Measurements from ENCODE around the gene NMS. TPM values are rescaled to one million over a fixed set of nuclear protein-coding genes. Genes with fewer than 3 reads are reported as not detected.

Gene NMS
- total RNA-seq, 4 donors from 2014 or later, result not detected

- TF ChIP-seq CTCF (IDR thresholded peaks at IDR 0.05), result no peak
- no peak for TF ChIP-seq POLR2AphosphoS5 (IDR thresholded peaks at IDR 0.05)
- no peak for TF ChIP-seq EP300 (IDR thresholded peaks at IDR 0.05)
- TF ChIP-seq POLR2A (IDR thresholded peaks at IDR 0.05; ENCODE audit: low read depth), result no peak
- H3K27me3 ChIP-seq, result no peaks in the 10 kb centered on the region
- DNase-seq (ENCODE audit: extremely low spot score), result peak; percentile 66
- H3K9me3 ChIP-seq, result no peaks in the 10 kb centered on the region
- no peaks in the 10 kb centered on the region for H3K36me3 ChIP-seq
- no peak overlapping the region for H3K4me3 ChIP-seq
- H3K4me1 ChIP-seq, result peaks cover 0 to 17% (median 16%) of the 10 kb centered on the region in 4 donors
- WGBS, result 57% methylated on average over 4 of the region's 4 CpGs
- peak overlapping the region; percentile 60 to 69 (median 64) for H3K27ac ChIP-seq (replicated peaks in 1 of 4)
- intact Hi-C loops (cut with DNase I), result loop anchor here (5.0 kb wide), 1 partner anchor 177 kb away; no protein-coding TSS in a partner anchor
Observed at GRCh38 chr2:100425107-100425506, 45.2 kb upstream of the NMS start.

GRCh38 chr2:100425573-100426383, 44.5 kb upstream of the NMS start:
- H3K27ac ChIP-seq (replicated peaks in 1 of 4), result peak overlapping the region; percentile 34 to 69 (median 64)
- intact Hi-C loops (cut with DNase I), result loop anchor here (5.0 kb wide), 1 partner anchor 177 kb away; no protein-coding TSS in a partner anchor
- H3K4me1 ChIP-seq, result peaks cover 0 to 17% (median 16%) of the 10 kb centered on the region in 4 donors
- no peaks in the 10 kb centered on the region for H3K36me3 ChIP-seq
- H3K9me3 ChIP-seq, result peaks cover 0 to 4% (median 0%) of the 10 kb centered on the region in 4 donors
- WGBS, result 82% methylated on average over 15 of the region's 15 CpGs
- DNase-seq (ENCODE audit: extremely low spot score), result peak; percentile 60
- H3K27me3 ChIP-seq, result no peaks in the 10 kb centered on the region
- H3K4me3 ChIP-seq, result no peak overlapping the region
- TF ChIP-seq EP300 (IDR thresholded peaks at IDR 0.05) (no peak), POLR2AphosphoS5 (IDR thresholded peaks at IDR 0.05) (no peak), CTCF (IDR thresholded peaks at IDR 0.05) (no peak), POLR2A (IDR thresholded peaks at IDR 0.05; ENCODE audit: low read depth) (no peak)

DNA sequence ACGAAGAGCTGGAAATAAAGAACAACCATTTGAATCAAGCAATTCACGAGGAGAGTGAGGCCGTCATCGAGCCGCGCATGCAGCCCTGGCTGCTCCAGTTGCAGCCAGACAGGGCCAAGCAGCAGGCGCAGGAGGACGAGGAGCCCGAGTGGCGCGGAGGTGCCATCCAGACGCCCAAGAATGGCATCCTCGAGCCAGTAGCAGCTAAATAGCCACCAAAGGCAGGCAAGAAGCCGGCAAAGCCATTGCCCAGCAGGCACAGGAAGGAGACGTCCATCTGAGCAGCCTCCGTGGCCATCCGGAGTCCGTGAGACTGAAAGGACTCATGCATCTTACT, 43.9 kb upstream of the NMS start:
- peaks cover 0 to 17% (median 16%) of the 10 kb centered on the region in 4 donors for H3K4me1 ChIP-seq
- no peaks in the 10 kb centered on the region for H3K27me3 ChIP-seq
- H3K27ac ChIP-seq (replicated peaks in 1 of 4), result peak overlapping the region in 1 of 4 donors; percentile 69
- H3K9me3 ChIP-seq, result peaks cover 0 to 6% (median 0%) of the 10 kb centered on the region in 4 donors
- no peak for TF ChIP-seq POLR2A (IDR thresholded peaks at IDR 0.05; ENCODE audit: low read depth)
- no peak for TF ChIP-seq EP300 (IDR thresholded peaks at IDR 0.05)
- no peak for TF ChIP-seq CTCF (IDR thresholded peaks at IDR 0.05)
- TF ChIP-seq POLR2AphosphoS5 (IDR thresholded peaks at IDR 0.05), result no peak
- DNase-seq (ENCODE audit: extremely low spot score), result peak; percentile 81
- no peak overlapping the region for H3K4me3 ChIP-seq
- intact Hi-C loops (cut with DNase I), result loop anchor here (5.0 kb wide), 1 partner anchor 176 kb away; no protein-coding TSS in a partner anchor
- H3K36me3 ChIP-seq, result no peaks in the 10 kb centered on the region
- WGBS, result 82% methylated on average over 18 of the region's 18 CpGs

GRCh38 chr2:100427111-100427510, 43.2 kb upstream of the NMS start:
- H3K4me3 ChIP-seq, result no peak overlapping the region
- H3K4me1 ChIP-seq, result peaks cover 0 to 17% (median 16%) of the 10 kb centered on the region in 4 donors
- intact Hi-C loops (cut with DNase I), result loop anchor here (5.0 kb wide), 1 partner anchor 175 kb away; no protein-coding TSS in a partner anchor
- peaks cover 0 to 6% (median 0%) of the 10 kb centered on the region in 4 donors for H3K9me3 ChIP-seq
- H3K27ac ChIP-seq (replicated peaks in 1 of 4), result no peak overlapping the region
- H3K36me3 ChIP-seq, result no peaks in the 10 kb centered on the region
- 96% methylated on average over 9 of the region's 12 CpGs for WGBS
- TF ChIP-seq POLR2AphosphoS5 (IDR thresholded peaks at IDR 0.05) (no peak), EP300 (IDR thresholded peaks at IDR 0.05) (no peak), POLR2A (IDR thresholded peaks at IDR 0.05; ENCODE audit: low read depth) (no peak), CTCF (IDR thresholded peaks at IDR 0.05) (no peak)
- DNase-seq (ENCODE audit: extremely low spot score), result peak; percentile 45
- H3K27me3 ChIP-seq, result no peaks in the 10 kb centered on the region
